GM12878 (cell line): ENCODE measurements around the gene PTBP1. TPM values are rescaled to one million over a fixed set of nuclear protein-coding genes. Genes with fewer than 3 reads are reported as not detected.
A peak's percentile ranks its signal among the peaks of the same experiment; 100 is the strongest.

Experiments used
- BACH1 ChIP-seq: fragments of 450-650 bp; IDR thresholded peaks from 2 replicates; pipeline ENCODE4 v1.6.1; 2017; ENCODE audit warnings: mild to moderate bottlenecking, borderline replicate concordance
- BHLHE40 ChIP-seq, 2 experiments: fragments of 450-650 bp in 1 of 2; IDR thresholded peaks; 2 replicates each; pipeline ENCODE4 v1.6.1; 2011 to 2017; ENCODE audit warnings: low read depth in 2 of 2, borderline replicate concordance in 1 of 2, improper control_type of control experiment in 1 of 2, low read length in 1 of 2, mild to moderate bottlenecking in 1 of 2
- CEBPZ ChIP-seq: fragments of 150-350 bp; IDR thresholded peaks from 2 replicates; pipeline ENCODE4 v1.6.1; 2016; ENCODE audit warnings: low read depth, low read length
- CUX1 ChIP-seq: IDR thresholded peaks from 2 replicates; pipeline ENCODE4 v1.6.1; 2012; ENCODE audit warnings: improper control_type of control experiment, low read depth, low read length; ENCODE audit not compliant: insufficient replicate concordance
- HDGF ChIP-seq: fragments of 450-650 bp; IDR thresholded peaks from 2 replicates; pipeline ENCODE4 v1.6.1; 2016; ENCODE audit warnings: antibody characterized with exemption
- RBBP5 ChIP-seq: fragments of 200-600 bp; sonication (generic); conservative IDR thresholded peaks from 2 replicates; pipeline ENCODE4 v1.6.1; 2016
- YY1 ChIP-seq: IDR thresholded peaks from 2 replicates; pipeline ENCODE4 v1.6.1; 2011; ENCODE audit warnings: low read depth, mild to moderate bottlenecking, low read length
- ZBTB4 ChIP-seq: fragments of 450-650 bp; formaldehyde crosslinking; IDR thresholded peaks from 2 replicates; pipeline ENCODE4 v1.4.0; 2022; ENCODE audit warnings: mild to moderate bottlenecking, moderate library complexity
- ZNF24 ChIP-seq: fragments of 450-650 bp; IDR thresholded peaks from 2 replicates; pipeline ENCODE4 v1.6.1; 2017; ENCODE audit warnings: antibody characterized with exemption, mild to moderate bottlenecking
- polyA plus RNA-seq, 11 experiments: library from polyadenylated mRNA; depleted of rRNA in 4 of 11; unstranded in 6 of 11; stranded (reverse) in 5 of 11; fragments of >200 nt; fragmentation: Nextera tagmentation in 4 of 11; fragmentation: Illumina TruSeq in 1 of 11; extraction: Ambion mirVana in 4 of 11; extraction: Trizol in 1 of 11; gene quantifications; 1 replicate in 1 of 11; 2 replicates in 10 of 11; pipeline versions ENCODE4 v1.2.1 to v1.2.3, GENCODE V29; 2011 to 2016; ENCODE audit warnings: inconsistent platforms in 2 of 11, missing spikeins in 2 of 11, low read depth in 1 of 11
- total RNA-seq, 4 experiments: library from RNA; depleted of rRNA in 3 of 4; stranded (reverse); fragments of >200 nt in 3 of 4; fragmentation: Illumina TruSeq in 1 of 4; extraction: Trizol in 1 of 4; gene quantifications; 2 replicates each; pipeline versions ENCODE4 v1.2.1 to v1.2.3, GENCODE V29; 2013 to 2021

Gene PTBP1
- total and polyA plus RNA-seq, 10 of the 15 experiments (the other 5 are each of a cell fraction or from before 2014, with no cell fraction given) = 13.1 to 532 (median 217) TPM

- TF ChIP-seq CUX1 = no peak
- no peak for TF ChIP-seq RBBP5
- no peak for TF ChIP-seq HDGF
- TF ChIP-seq BACH1 = peak; percentile 54
- TF ChIP-seq CEBPZ = no peak
- no peak for TF ChIP-seq ZBTB4 (CRISPR knock-in tag)
- peak; percentile 46; the same call in 1 of the 2 replicates for TF ChIP-seq ZNF24
- TF ChIP-seq BHLHE40 (IDR thresholded peaks at IDR 0.05; ENCODE audit: borderline replicate concordance in 1 of 2, low read depth in 2 of 2, low read length in 1 of 2) = peak in 1 of 2 experiments; percentile 78; a peak in 2 of 4 replicates
- peak; percentile 78; the same call in 1 of the 2 replicates for TF ChIP-seq YY1
Measured at GRCh38 chr19:797528-798414, 519 bp downstream of the PTBP1 start (continued).
